C1 segment of cervical spinal cord (tissue), 14 donors: ENCODE data around the gene B3GNT5.
A peak's percentile ranks its signal among the peaks of the same experiment; 100 is the strongest.
"Not testable (repeated sequence)": the region's sequence is repeated elsewhere in the genome, so short reads cannot be mapped to it uniquely, and the experiment has no call there.

Source experiments
- DNase-seq, 14 donors: peaks; one replicate each; lab custom pipeline; 2025; lab: John Stamatoyannopoulos, UW

B3GNT5 gene

DNA sequence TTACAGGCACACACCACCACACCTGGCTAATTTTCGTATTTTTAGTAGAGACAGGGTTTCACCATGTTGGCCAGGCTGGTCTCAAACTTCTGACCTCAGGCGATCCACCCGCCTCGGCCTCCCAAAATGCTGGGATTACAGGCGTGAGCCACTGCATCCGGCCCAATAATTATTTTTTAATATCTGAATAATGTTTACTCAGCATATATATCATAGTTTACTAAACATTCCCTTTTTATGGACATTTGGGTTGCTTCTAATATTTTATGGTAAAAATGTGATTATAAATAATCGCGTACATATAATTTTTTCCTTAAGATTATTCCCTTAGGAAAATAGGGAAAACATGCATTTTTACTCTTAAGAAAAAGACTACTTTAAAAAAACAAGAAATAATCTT, 22.8 kb upstream of the B3GNT5 start:
- DNase-seq: not testable (repeated sequence)

DNA sequence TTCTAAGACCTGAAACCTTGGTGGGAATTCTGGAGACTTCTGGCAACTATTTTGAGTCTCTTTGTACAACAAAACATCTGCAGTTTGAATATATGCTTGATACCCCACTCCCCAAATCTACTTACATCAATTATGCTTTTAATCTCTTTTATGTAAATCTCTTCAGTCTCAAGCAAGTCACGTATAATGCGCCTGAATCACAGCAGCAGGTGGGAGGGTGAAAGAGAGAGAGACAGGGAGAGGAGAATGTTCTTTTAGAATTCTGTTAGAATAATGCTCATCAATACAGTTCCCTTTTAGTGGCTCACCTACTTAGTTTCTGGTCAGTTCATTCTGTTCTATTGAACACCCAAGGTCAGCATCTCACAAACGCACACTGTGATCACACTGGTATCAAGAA, 22.2 kb upstream of the B3GNT5 start:
- no peak for DNase-seq

GRCh38 chr3:183233966-183234365, 19.1 kb upstream of the B3GNT5 start:
- DNase-seq: peak in 1 of 14 donors; percentile 15

GRCh38 chr3:183239046-183239445, 14.0 kb upstream of the B3GNT5 start:
- DNase-seq: no peak

- no peak for DNase-seq
Observed at GRCh38 chr3:183242431-183242830, 10.6 kb upstream of the B3GNT5 start.

GRCh38 chr3:183244219-183244618, 8.8 kb upstream of the B3GNT5 start:
- peak in 4 of 14 donors; percentile 20 to 51 (median 25) for DNase-seq

DNA sequence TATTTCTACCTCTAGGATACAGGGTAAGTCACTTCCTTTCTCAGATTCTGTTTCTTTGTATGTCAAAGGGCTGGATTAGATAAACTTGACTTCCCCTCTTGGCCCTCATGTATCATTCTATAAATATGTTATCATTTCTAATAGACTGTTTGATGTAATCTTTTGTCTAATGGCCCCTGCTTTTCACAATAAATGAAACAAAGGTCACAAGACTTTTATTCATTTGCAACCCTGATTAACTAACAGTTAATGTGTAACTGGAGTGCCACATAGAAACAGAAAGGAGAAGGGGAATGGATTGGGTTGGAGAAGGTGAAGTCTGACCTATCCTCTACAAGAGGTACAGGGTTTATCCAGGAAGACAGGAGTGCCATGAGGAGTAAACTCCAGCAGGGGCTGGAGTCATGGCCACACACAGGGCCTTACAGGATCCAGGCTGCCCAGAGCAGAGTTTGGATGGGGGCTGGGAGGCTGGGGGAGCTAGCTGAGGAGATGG, 8.0 kb upstream of the B3GNT5 start:
- DNase-seq: no peak

- no peak for DNase-seq
Observed at GRCh38 chr3:183247011-183247589, 6.0 kb upstream of the B3GNT5 start.

DNA sequence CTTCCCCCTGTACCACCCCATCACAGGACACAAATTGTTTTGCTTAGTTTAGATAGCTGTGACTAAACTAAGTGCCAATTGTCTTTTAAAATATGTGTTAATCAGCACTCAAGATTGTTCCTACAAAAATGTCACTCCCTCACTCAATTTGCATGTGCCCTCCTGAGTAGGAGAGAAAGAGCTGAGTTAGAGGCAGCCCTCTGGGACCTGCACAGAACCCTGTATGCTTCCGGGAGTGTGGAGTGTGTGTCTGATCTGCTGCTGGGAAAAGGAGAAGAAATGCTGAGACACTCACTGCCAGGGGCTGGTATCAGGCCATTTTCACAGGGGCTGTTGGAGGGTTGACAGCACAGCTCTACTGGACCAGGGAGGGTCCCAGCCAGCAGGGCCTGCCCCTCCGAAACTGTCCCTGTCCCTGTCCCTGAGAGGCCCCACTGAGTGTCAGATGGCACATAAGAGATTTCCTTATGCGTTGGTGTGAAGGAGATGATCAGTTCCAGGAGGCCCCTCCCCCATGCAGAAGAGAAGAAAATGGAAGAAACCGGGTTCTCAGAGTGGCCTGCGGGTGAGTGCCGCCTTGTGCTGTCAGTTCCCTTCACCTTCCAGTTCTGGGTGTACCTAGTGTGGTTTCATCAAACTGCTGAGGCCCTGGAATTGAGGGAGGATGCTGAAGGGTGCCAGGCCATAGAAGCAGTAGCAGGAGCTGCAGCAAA, 3.9 kb upstream of the B3GNT5 start:
- peak in 2 of 14 donors; percentile 47 to 77 for DNase-seq

DNA sequence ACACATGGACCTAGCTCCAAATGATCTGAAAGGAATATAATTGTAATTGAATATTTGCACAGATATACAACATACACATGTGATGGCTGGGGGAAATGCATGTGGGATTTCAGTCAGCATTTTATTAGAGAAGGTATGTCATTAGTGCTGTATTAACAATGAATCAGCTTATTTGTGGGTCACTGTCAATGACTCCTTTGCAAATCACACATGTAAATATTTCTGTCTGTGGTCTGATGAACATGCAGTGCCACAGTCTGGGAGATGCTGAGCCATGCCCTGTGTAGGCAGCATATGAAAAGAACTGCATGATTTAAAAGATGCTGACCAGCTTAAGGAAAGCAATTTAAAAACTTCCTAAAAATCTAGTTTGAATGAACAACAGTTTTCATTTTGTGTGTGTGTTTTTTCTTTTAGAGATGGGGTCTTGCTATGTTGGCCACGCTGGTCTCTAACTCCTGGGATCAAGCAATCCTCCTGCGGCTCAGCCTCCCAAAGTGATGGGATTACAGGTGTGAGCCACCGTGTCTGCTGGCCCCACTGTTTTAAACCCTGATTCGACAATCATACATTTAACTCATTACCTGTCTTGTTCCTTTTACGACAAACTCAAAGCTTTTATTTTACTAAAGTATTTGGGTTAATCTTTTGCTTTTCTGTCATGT, 803 bp upstream of the B3GNT5 start:
- DNase-seq: no peak

DNA sequence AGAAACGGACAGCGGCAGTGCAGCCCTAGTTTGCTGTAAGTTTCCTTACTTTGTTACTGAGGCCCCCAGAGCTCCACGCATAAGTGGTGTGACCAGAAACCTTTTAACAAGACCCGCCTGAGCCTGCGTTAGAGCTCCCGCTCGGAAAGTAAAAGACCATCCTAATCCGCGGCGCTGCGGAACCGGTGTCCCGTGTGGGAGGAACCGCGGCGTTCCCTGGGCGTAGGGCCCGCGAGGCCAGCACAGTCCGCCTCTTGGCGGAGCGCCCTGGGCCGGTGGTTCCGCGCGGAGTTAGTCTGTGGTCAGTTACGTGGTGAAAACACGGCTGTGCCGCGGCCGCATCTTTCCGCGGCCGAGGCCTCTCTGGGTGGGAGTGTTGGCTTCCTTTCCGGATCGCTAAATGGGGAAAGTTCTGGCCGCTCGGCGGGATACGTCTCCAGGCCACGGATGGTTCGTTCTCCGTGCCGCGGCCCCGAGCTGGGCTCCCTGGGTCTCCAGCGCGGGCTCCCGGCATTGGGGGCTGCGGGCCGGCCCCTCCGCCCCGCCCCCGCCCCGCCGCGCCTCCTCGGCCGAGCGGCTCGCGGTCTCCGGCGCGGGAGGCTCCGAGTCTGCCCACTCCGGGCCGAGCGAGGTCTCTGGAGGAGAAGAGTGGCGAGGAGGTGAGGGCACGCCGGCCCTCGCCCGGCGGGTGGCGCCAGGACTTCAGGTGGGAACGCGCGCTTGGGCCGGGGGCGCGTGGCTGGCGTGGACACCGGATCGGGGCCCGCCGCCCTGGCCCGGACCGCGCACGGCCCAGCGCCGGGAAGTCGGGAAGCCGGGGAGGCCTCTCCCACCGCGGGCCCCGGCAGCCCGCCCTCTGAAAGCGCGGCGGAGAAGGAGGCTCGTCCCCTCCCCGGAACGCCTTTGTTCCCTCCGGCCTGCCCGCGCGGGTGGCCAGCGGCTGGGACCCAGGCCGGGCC, 754 bp downstream of the B3GNT5 start:
- DNase-seq: peak in 7 of 14 donors; percentile 33 to 69 (median 48)

DNA sequence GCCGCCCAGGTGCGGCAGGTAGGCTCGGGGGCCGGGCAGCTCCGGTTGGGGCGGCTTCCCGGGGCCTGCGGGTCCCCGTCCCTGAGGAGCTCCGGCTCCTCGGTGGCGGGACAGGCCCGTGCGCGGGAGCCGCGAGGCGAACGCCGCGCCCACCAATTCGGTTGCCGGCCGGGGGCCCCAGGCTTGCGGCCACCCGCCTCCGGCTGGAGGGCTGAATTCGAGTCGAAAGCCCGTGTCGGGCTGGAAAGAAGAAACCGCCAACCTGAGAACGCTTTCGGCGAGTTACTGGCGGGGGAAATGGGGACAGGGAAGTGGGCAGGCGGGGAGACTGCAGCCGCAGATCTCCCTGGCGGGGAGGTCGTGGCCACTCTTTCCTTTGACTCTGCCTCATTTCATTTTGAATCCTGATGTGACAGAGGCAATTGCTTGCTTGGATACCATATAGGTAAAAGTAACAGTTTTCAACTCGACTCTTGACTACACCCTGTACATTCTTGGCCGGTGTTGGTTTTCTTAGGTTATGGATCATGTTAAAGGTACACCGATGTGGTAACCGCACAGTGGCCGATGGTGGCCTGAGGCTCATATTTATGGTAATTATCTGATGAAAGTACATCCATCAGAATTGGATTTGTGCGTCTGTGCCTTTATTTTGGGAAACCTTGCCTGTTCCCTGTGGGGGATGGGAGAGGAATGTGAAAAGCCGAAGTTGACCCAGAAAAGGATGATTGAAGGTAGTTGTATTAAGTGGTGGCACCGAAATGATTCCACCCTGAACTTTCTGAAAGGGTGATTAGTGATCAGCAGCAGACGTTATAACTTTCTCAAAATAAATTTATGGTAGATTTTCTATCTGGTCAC, 1.7 kb downstream of the B3GNT5 start:
- DNase-seq: peak in 1 of 14 donors; percentile 65

DNA sequence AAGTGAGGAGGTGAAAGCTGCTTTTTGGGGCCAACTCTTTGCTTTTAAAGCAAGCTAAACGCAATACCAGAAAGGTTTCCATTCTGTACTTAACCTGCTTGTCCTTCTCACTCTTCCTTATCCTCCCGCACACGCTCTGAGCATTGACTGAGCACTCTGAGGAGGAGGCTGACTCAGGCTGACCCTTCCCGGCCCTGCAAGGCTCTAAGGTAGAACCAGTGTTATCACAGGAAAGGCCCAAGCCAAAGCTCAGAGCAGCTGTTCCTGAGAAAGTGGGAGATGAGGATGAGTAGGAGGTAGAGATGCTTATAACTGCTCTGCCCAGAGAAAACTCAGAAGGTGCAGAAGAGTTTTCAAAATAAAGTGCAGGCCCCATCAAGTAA, 2.3 kb downstream of the B3GNT5 start:
- no peak for DNase-seq

GRCh38 chr3:183259087-183259486, 6.0 kb downstream of the B3GNT5 start:
- DNase-seq: no peak

- no peak for DNase-seq
Observed at GRCh38 chr3:183259621-183260020, 6.6 kb downstream of the B3GNT5 start.

GRCh38 chr3:183260167-183260904, 7.3 kb downstream of the B3GNT5 start:
- no peak for DNase-seq

- DNase-seq: no peak
Observed at GRCh38 chr3:183261151-183261724, 8.2 kb downstream of the B3GNT5 start.

DNA sequence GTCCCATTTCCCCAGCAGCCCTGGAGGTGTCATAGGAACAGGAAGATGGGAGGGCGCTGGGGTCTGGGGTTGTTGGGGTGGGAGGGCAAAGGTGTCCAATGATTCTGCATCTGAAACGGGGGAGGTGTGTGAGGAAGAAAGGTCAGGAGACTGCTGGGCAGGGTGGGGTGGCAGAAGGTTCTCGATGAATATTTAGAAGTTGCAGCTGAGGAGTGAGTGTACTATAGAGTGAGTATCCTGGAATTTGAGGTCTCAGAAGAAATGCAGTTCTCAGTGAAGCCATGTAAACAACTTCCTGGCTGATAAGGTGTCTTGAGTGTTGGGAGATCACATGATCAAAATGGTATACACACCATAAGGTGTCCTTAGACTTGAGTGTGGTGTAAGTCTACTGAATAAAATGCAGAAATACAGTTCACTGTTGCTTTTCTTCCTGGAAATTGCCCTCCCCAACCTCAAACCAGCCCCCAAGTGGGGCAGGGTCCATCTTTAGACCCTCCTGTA, 9.9 kb downstream of the B3GNT5 start:
- no peak for DNase-seq

DNA sequence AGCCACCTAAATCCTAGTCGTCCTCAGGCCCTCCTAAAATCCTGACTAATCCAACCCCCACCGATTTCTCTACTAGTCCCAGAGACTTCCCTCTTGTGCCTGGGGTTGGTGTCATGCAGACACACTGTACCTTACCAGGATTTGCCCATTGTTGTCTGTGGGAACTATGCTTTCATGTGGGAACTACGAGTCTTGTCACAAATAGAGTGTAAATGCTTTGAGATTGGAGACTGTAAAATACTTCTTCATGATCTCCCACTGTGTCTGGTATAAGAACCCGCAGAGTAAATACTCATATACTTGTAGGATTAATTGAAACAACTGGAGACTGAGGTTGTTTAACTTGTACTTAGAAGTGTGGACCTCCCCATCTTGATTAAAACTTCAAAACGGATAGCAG, 11.2 kb downstream of the B3GNT5 start:
- no peak for DNase-seq
